COR-L47 (cell line): ENCODE results near the gene PTAR1.

Experiments
- DNase-seq: peaks from one replicate; lab custom pipeline; 2025; lab: John Stamatoyannopoulos, UW

PTAR1 gene

GRCh38 chr9:69750085-69750484 is 9.7 kb downstream of the PTAR1 start:
- no peak for DNase-seq

GRCh38 chr9:69748304-69748703 is 11.5 kb downstream of the PTAR1 start:
- DNase-seq = no peak

DNA sequence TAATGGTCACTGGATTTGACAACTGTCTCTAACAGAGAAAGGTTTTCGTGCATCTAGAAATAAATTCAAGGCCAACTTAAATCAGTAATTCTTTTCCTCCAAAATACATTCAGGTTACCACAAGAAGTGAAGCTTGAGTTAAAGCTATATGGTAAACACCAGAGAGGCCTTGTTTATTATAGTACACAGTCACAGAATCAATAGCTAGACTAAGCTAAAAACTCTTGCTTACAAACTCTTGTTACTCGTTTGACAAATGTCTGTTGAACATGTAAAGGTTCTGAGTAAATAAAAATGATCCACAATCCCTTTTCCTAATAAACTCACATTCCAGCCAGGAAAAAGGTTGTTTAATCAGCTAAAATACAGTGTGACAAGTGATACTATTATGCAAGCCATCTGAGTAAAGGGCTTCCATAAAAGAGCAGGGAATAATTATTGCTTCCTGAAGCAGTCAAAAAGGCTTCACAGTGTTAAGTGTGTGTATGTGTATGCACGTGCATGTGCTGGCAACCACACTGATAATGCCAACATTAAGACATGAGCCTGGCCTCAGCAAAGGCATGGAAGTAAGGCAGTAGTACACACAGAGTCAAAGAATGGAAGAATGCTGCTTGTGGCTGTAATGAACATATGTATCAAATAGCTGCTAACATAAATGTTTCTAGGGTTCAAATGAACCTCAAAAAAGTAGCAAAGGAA is 12.8 kb downstream of the PTAR1 start:
- no peak for DNase-seq

GRCh38 chr9:69745716-69746437 is 13.9 kb downstream of the PTAR1 start:
- DNase-seq = no peak

DNA sequence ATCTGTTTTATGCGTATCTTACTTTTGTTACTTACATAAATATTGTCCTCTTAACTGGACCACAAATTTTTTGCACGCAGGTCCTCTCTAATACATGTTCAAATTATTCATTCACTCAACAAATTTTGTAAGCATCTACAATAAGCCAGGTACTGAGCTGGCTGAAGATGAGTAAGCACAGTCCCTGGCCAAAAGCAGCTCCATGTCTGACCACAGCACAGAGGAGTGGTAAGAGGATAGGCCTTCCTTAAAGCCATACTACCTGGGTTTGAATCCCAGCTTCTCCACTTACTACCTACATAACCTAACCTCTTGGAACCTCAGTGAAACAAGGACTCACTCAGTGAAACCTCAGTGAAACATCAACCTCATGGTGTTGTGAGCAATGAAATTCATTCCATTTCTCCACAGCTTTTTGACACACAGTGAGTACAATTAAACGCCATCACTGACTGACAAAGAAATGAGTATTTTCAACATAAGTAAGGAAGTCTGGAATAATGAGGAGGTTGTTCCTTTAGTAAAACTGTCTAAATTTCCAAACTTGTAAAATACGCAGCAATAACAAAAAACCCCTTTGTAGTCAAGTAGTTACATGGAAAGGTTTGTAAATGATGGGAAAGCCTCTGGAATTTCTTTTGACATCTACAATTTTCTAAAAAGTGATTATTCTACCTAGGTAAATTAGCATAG is 15.0 kb downstream of the PTAR1 start:
- DNase-seq = no peak

GRCh38 chr9:69743930-69744329 is 15.9 kb downstream of the PTAR1 start:
- no peak for DNase-seq

GRCh38 chr9:69740872-69741505 is 18.8 kb downstream of the PTAR1 start:
- no peak for DNase-seq

- no peak for DNase-seq
Observed at GRCh38 chr9:69731348-69731747, 28.5 kb downstream of the PTAR1 start.

DNA sequence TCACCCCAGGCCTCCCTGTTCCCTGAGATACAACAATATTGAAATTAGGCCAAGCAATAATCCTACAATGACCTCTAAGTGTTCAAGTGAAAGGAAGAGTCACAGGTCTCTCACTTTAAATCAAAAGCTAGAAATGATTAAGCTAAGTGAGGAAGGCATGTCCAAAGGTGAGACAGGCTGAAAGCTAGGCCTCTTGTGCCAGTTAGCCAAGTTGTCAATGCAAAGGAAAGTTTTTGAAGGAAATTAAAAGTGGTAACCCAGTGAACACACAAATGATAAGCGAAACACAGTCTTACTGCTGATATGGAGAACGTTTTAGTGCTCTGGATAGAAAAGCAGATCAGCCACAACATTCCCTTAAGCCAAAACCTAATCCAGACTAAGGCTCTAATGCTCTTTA is 39.8 kb downstream of the PTAR1 start:
- DNase-seq = no peak

GRCh38 chr9:69719367-69719766 is 40.4 kb downstream of the PTAR1 start:
- no peak for DNase-seq

- no peak for DNase-seq
Observed at GRCh38 chr9:69718218-69718617, 41.6 kb downstream of the PTAR1 start.

DNA sequence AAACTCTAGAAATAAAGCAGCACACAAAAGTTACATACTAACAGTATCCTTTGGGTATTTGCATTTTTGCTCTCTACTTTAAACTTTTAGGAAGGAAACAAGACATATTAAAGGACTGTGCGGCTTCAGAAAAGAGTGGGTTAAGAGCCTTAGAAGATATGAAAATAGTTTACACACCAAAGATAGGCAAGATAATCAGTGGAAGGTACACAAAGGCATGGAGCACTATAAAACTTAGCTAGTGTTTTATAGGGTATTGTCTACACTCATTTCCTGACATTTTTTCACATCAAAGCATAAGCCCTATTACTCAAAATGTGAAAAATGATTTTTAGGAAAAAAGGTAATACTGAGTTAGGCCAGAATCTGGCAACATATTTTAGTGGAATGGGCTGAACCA is 44.0 kb downstream of the PTAR1 start:
- DNase-seq = no peak

- no peak for DNase-seq
Observed at GRCh38 chr9:69715096-69715495, 44.7 kb downstream of the PTAR1 start.

DNA sequence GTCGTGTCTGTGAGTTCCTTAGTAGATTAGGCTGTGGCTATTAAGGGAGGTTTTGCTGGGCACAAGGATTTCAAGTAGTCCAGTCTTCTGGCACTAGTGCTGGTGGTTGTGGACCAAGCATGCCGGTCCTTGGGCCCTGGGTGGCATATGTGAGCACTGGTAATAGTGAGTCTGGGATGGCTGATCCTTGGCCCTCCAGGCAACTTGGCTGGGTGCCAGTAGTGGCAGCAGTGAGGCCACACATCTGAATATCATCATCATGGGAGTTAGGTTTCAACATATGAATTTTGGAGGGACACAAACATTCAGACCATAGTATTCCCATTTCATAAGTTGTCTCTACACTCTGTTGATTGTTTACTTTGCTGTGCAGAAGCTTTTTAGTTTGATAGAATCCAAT is 62.3 kb downstream of the PTAR1 start:
- DNase-seq = no peak

GRCh38 chr9:69696802-69697201 is 63.0 kb downstream of the PTAR1 start:
- no peak for DNase-seq

DNA sequence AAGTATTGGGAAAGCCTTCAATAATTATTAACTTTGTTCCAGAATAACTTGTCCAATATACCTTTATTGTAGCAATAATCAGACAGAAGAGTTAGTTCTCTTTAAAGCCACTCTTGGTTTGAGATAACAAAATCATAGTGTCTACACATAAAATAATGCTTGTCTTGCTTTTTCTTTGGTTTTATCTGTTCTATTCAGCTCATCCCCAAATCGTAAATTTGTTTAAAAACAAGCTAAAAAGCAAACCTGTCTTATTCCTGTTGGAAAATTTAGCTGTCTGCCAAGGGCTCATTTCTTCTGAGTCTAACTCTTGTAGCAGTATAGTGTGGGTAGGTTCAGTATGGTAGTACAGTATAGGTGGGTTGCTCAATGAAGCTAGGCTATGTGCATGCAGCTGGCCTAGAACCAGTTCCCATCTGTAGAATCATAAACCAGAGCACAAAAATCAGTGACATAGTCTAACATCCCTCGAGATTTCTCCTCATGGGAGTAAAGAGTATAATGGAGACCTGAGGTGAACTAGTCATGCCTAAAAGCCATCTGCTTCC is 69.7 kb downstream of the PTAR1 start:
- DNase-seq = no peak

GRCh38 chr9:69683927-69684326 is 75.9 kb downstream of the PTAR1 start:
- DNase-seq = no peak

DNA sequence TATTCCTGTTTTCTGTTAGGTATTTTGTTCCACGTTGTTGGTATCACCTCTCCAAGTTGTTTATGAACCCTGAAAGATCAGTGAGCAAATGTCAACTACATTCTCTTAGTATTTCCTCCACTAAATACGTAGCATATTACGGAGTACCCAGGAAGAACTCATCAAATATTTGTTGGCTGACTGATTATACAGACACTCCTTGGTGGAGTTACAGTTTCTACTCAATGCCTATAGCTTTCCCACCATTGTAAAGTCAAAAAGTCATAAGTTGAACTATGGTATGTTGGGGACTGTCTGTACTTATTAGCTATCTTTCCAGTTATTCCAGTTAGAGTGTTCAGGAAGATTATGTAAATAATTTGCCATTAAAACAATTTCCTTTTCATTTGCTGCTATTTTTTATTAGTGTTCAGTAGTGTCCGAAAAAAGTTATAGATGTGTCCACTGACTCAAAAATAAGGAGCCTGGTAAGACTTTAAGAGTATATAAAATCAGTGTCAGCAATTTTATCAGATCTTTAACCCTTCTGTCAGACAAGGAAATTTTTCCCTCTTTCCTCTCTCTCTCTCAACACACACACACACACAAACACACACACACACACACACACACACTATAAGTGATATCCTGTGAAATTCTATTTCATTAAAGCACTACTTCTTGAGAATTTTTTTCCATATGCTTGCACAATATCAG is 80.8 kb downstream of the PTAR1 start:
- no peak for DNase-seq

GRCh38 chr9:69677931-69678330 is 81.9 kb downstream of the PTAR1 start:
- DNase-seq = no peak

- peak; percentile 26 for DNase-seq
Observed at GRCh38 chr9:69675563-69675962, 84.2 kb downstream of the PTAR1 start.

DNA sequence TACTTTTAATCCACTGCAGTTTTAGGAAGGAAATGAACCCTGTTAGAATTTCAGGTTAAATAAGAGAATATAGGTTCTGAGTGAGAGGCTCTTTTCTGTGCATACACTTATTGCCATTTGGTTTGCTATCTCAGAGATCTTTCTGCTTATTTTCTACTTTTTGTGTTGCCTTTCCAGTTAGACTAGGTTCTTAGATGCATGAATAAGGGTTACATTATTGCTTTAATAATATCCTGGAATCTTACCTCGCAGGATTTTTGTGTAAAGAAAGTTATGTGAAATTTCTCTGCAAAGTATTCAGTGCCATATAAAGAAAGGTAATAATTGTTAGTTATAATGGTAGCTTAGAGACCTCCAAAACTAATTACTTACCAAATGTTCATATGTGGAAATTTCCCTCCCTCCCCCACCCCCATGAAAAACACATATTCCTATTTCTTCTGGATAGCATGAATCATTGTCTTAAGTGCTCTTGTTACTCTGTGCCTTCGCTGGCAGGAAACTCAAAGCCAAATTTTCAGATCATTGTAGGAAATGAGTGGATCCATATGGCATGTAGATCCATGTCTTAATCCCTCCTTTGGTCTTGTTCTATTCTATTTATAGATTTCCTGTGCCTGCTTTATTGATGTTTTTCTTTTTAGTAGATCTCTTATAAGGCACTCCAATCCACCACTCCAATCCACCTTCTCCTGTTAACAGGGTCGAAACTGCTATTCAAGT is 84.9 kb downstream of the PTAR1 start:
- DNase-seq = no peak
